OCI-LY1 (cell line): ENCODE data around the gene DAP.
"Not testable (repeated sequence)": the region's sequence is repeated elsewhere in the genome, so short reads cannot be mapped to it uniquely, and the experiment has no call there.

Source experiments
- EZH2 ChIP-seq: fragments of 200-600 bp; sonication (generic), shearing (Covaris generic); IDR thresholded peaks from 2 replicates; pipeline ENCODE4 v1.8.0; 2017; ENCODE audit warnings: borderline replicate concordance, mixed run types, mild to moderate bottlenecking, antibody characterized with exemption, low read length, moderate library complexity, mixed read lengths
- TF ChIP-seq, protein P1 (sequence below): fragments of 200-600 bp; sonication (generic), shearing (Covaris generic); IDR thresholded peaks from 2 replicates; pipeline ENCODE4 v1.5.1; 2017; ENCODE audit warnings: mild to moderate bottlenecking, antibody characterized with exemption, low read length, moderate library complexity, mixed read lengths

DNA sequence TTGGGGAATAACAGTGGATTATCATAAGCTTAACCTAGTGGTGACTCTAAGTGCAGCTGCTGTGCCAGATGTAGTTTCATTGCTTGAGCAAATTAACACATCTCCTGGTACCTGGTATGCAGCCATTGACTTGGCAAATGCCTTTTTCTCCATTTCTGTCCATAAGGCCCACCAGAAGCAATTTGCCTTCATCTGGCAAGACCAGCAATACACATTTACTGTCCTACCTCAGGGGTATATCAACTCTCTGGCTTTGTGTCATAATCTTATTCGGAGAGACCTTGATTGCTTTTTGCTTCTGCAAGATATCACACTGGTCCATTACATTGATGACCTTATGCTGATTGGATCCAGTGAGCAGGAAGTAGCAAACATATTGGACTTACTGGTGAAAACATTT lies 42.4 kb downstream of the DAP start:
- TF ChIP-seq, protein P1, sequence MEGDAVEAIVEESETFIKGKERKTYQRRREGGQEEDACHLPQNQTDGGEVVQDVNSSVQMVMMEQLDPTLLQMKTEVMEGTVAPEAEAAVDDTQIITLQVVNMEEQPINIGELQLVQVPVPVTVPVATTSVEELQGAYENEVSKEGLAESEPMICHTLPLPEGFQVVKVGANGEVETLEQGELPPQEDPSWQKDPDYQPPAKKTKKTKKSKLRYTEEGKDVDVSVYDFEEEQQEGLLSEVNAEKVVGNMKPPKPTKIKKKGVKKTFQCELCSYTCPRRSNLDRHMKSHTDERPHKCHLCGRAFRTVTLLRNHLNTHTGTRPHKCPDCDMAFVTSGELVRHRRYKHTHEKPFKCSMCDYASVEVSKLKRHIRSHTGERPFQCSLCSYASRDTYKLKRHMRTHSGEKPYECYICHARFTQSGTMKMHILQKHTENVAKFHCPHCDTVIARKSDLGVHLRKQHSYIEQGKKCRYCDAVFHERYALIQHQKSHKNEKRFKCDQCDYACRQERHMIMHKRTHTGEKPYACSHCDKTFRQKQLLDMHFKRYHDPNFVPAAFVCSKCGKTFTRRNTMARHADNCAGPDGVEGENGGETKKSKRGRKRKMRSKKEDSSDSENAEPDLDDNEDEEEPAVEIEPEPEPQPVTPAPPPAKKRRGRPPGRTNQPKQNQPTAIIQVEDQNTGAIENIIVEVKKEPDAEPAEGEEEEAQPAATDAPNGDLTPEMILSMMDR, result not testable (repeated sequence)
- TF ChIP-seq EZH2, result not testable (repeated sequence)
